Measurements from ENCODE around the gene EPHB2. TPM values are rescaled to one million over a fixed set of nuclear protein-coding genes. Genes with fewer than 3 reads are reported as not detected.

The EPHB2 gene
- total RNA-seq, 1 experiment from 2014 or later = 0.79 TPM

DNA sequence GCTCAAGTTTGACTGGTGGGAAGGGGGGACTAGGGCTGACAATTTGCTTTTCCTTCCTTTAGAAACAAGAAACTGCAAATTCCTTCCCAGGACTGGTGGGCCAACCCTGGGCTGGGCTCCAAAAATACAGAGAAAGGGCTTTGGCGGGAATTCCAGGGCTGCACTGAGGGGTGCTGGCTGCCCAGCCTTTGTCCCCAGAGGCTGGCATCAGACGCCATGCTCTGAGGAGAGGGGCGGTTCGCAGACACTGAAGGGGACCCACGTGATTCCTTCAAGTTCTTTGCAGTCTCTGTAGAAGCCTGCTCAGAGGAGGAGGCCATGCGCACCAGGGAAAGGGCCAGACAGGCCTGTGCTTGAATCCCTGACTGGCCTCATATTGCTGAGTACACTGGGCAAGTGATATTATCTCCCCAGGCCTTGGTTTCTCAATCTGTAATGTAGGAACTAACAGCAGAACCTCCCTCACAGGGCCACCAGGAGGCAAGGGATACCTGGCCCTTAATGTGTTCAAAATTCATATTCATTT is 119.5 kb downstream of the EPHB2 start:
- Mint-ChIP-seq H3K27ac (ENCODE audit: low read depth, unreplicated experiment) (no peak overlapping the region), H3K36me3 (ENCODE audit: insufficient read depth, unreplicated experiment) (no peaks in the 10 kb centered on the region), H3K27me3 (ENCODE audit: insufficient read depth, unreplicated experiment) (no peaks in the 10 kb centered on the region), H3K9me3 (ENCODE audit: unreplicated experiment) (no peaks in the 10 kb centered on the region), H3K4me3 (ENCODE audit: unreplicated experiment) (no peak overlapping the region), H3K4me1 (ENCODE audit: insufficient read depth, unreplicated experiment) (peaks cover 28% of the 10 kb centered on the region)
- intact Hi-C loops (cut with micrococcal nuclease) = no loop called here
- TF ChIP-seq, protein P1, sequence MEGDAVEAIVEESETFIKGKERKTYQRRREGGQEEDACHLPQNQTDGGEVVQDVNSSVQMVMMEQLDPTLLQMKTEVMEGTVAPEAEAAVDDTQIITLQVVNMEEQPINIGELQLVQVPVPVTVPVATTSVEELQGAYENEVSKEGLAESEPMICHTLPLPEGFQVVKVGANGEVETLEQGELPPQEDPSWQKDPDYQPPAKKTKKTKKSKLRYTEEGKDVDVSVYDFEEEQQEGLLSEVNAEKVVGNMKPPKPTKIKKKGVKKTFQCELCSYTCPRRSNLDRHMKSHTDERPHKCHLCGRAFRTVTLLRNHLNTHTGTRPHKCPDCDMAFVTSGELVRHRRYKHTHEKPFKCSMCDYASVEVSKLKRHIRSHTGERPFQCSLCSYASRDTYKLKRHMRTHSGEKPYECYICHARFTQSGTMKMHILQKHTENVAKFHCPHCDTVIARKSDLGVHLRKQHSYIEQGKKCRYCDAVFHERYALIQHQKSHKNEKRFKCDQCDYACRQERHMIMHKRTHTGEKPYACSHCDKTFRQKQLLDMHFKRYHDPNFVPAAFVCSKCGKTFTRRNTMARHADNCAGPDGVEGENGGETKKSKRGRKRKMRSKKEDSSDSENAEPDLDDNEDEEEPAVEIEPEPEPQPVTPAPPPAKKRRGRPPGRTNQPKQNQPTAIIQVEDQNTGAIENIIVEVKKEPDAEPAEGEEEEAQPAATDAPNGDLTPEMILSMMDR (IDR thresholded peaks at IDR 0.05; ENCODE audit: unreplicated experiment) = no peak
- BruUV-seq (replicated peaks) = no TSS peak
- CTCF ChIA-PET = interaction anchor here (0.9 kb wide), 1 partner anchor 128 kb away, joined by 3 read pairs; no protein-coding TSS in a partner anchor
- DNase-seq (ENCODE audit: unreplicated experiment) = peak; percentile 85
- POLR2A ChIA-PET = interaction anchor here (1.4 kb wide), 1 partner anchor 125 kb away, joined by 4 read pairs; no protein-coding TSS in a partner anchor

GRCh38 chr1:22830757-22831340 is 120.2 kb downstream of the EPHB2 start:
- ChIA-PET POLR2A (interaction anchor here (1.4 kb wide), 1 partner anchor 126 kb away, joined by 4 read pairs; no protein-coding TSS in a partner anchor), CTCF (interaction anchor here (0.6 to 0.9 kb wide), 2 partner anchors 129 to 139 kb away, joined by 3 read pairs; no protein-coding TSS in a partner anchor)
- intact Hi-C loops (cut with micrococcal nuclease) = no loop called here
- H3K4me3 Mint-ChIP-seq (ENCODE audit: unreplicated experiment) = no peak overlapping the region
- H3K4me1 Mint-ChIP-seq (ENCODE audit: insufficient read depth, unreplicated experiment) = peaks cover 28% of the 10 kb centered on the region
- H3K27me3 Mint-ChIP-seq (ENCODE audit: insufficient read depth, unreplicated experiment) = no peaks in the 10 kb centered on the region
- no peaks in the 10 kb centered on the region for H3K36me3 Mint-ChIP-seq (ENCODE audit: insufficient read depth, unreplicated experiment)
- no peaks in the 10 kb centered on the region for H3K9me3 Mint-ChIP-seq (ENCODE audit: unreplicated experiment)
- TF ChIP-seq, protein P1 (IDR thresholded peaks at IDR 0.05; ENCODE audit: unreplicated experiment) = no peak
- DNase-seq (ENCODE audit: unreplicated experiment) = peak; percentile 8
- peak overlapping the region; percentile 62 for H3K27ac Mint-ChIP-seq (ENCODE audit: low read depth, unreplicated experiment)
- BruUV-seq (replicated peaks) = no TSS peak

- Mint-ChIP-seq H3K4me1 (ENCODE audit: insufficient read depth, unreplicated experiment) (peaks cover 28% of the 10 kb centered on the region), H3K4me3 (ENCODE audit: unreplicated experiment) (no peak overlapping the region), H3K9me3 (ENCODE audit: unreplicated experiment) (no peaks in the 10 kb centered on the region), H3K27ac (ENCODE audit: low read depth, unreplicated experiment) (peak overlapping the region; percentile 62), H3K27me3 (ENCODE audit: insufficient read depth, unreplicated experiment) (no peaks in the 10 kb centered on the region), H3K36me3 (ENCODE audit: insufficient read depth, unreplicated experiment) (no peaks in the 10 kb centered on the region)
- ChIA-PET POLR2A (interaction anchor here (0.5 to 1.1 kb wide), 5 partner anchors 11 to 519 kb away, joined by 3 to 6 read pairs (median 4); no protein-coding TSS in a partner anchor), CTCF (interaction anchor here (0.7 kb wide), 1 partner anchor 114 kb away, joined by 3 read pairs; no protein-coding TSS in a partner anchor)
- peak; percentile 95 for DNase-seq (ENCODE audit: unreplicated experiment)
- intact Hi-C loops (cut with micrococcal nuclease) = no loop called here
- TF ChIP-seq, protein P1 (IDR thresholded peaks at IDR 0.05; ENCODE audit: unreplicated experiment) = no peak
- BruUV-seq (replicated peaks) = no TSS peak
These were observed 121.2 kb downstream of the EPHB2 start for GRCh38 chr1:22831729-22832413.

DNA sequence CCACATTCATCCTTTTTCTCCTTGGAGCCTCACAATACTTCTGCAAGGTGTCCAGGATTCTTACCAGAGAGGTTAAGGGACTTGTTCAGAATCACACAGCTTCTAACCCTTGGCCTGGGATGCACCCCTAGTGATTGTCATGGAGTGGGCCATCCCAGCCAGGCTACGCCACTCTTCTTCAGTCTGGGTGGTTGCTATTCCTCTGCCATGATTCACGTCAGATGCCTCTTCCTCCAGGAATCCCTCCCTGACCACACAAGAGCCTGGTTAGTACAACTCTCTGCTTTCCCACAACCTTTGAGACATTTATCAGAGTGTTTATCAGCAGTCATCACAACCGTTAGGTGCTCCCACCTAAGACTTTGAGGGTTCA is 121.8 kb downstream of the EPHB2 start:
- H3K27me3 Mint-ChIP-seq (ENCODE audit: insufficient read depth, unreplicated experiment) = no peaks in the 10 kb centered on the region
- ChIA-PET POLR2A (interaction anchor here (0.5 to 1.1 kb wide), 5 partner anchors 11 to 520 kb away, joined by 3 to 6 read pairs (median 4); no protein-coding TSS in a partner anchor), CTCF (interaction anchor here (0.7 kb wide), 1 partner anchor 114 kb away, joined by 3 read pairs; no protein-coding TSS in a partner anchor)
- BruUV-seq (replicated peaks) = no TSS peak
- H3K4me1 Mint-ChIP-seq (ENCODE audit: insufficient read depth, unreplicated experiment) = peaks cover 28% of the 10 kb centered on the region
- TF ChIP-seq, protein P1 (IDR thresholded peaks at IDR 0.05; ENCODE audit: unreplicated experiment) = no peak
- no peaks in the 10 kb centered on the region for H3K9me3 Mint-ChIP-seq (ENCODE audit: unreplicated experiment)
- H3K36me3 Mint-ChIP-seq (ENCODE audit: insufficient read depth, unreplicated experiment) = no peaks in the 10 kb centered on the region
- H3K27ac Mint-ChIP-seq (ENCODE audit: low read depth, unreplicated experiment) = peak overlapping the region; percentile 19
- intact Hi-C loops (cut with micrococcal nuclease) = no loop called here
- no peak for DNase-seq (ENCODE audit: unreplicated experiment)
- no peak overlapping the region for H3K4me3 Mint-ChIP-seq (ENCODE audit: unreplicated experiment)

All from MCF 10A (cell line).